ENCODE data around the gene AQP6.
"Not testable (repeated sequence)": the region's sequence is repeated elsewhere in the genome, so short reads cannot be mapped to it uniquely, and the experiment has no call there.

The AQP6 gene

DNA sequence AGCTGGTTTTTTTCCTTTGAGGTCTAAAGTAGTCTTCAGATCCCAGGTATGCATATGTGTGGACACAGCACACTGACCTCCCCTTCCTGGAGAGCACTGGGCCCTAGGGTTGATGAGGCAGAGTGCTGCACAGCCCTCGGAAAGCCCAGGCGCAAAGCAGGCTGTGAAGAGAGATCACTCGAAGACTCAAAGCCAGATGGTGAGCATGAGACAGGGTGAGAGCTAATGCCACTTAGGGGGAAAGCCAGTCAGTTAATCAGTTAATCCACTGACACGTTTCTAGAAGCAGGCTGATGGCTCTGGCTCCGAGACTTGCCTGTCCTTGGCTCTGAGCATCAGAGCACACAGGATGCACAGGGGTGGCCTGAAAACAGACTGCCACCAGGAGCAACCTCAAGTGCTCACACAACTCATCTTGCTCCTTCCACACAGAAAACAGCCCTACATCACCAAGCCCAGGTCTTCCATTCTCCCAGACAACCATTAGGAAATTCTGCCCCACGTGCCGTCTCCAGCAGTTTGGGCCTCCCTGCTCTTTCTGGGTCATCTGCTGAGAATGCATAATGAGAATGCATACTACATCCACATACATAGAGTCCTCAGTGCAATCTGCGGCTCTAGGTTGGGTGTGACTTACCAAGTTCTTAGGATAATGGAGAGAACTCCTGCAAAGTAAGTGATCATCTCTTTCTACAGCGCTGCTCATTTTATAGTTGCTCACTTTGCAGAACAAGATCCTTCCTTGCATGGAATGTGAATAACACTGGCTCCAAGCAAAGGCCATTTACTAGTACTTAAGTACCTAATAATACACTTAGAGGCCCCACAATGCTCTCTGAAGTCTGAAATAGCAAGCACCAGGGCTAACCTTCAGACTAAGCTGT is 12.0 kb downstream of the AQP6 start:
- FAIRE-seq (no peak), DNase-seq (ENCODE audit: extremely low spot score, insufficient read length, low read depth) (no peak)

- DNase-seq (ENCODE audit: extremely low spot score, insufficient read length, low read depth) (no peak), FAIRE-seq (no peak)
Observed at GRCh38 chr12:49985981-49986380, 13.2 kb downstream of the AQP6 start.

DNA sequence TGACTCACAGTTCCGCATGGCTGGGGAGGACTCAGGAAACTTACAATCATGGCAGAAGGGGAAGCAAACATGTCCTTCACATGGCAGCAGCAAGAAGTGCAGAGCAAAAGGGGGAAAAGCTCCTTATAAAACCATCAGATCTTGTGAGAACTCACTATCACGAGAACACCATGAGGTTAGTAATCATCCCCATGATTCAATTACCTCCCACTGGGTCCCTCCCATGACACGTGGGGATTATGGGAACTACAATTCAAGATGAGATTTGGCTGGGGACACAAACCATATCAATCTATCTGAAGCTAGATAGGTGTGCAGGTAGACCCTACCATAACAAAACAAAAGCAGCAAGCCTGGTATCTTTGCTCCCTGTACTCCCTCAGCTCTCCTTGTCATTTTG is 13.7 kb downstream of the AQP6 start:
- not testable (repeated sequence) for DNase-seq (ENCODE audit: extremely low spot score, insufficient read length, low read depth); FAIRE-seq

- DNase-seq (ENCODE audit: extremely low spot score, insufficient read length, low read depth): no peak
- FAIRE-seq: no peak
Observed at GRCh38 chr12:49987625-49988303, 15.0 kb downstream of the AQP6 start.

- DNase-seq (ENCODE audit: extremely low spot score, insufficient read length, low read depth); FAIRE-seq: not testable (repeated sequence)
Observed at GRCh38 chr12:49989400-49989799, 16.7 kb downstream of the AQP6 start.

DNA sequence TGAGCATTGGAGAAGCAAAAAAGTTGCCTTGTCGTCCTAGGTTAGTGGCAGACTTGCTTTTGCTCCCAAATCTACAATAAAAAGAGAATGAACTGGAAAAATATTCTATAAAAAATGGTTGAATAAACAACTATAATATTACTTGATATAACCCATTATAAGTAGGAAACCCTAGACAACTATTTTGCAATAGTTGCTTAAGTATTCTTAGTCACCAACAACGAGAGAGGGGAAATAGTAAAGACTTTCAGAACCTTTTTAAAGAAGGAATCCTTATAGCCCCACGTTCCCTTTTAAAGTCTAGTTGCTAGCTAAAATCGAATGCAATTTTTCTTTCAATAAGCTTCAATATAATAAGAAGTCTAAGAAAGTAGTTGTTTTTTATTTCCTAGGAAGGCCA is 17.5 kb downstream of the AQP6 start:
- no peak for FAIRE-seq
- no peak for DNase-seq (ENCODE audit: extremely low spot score, insufficient read length, low read depth)

DNA sequence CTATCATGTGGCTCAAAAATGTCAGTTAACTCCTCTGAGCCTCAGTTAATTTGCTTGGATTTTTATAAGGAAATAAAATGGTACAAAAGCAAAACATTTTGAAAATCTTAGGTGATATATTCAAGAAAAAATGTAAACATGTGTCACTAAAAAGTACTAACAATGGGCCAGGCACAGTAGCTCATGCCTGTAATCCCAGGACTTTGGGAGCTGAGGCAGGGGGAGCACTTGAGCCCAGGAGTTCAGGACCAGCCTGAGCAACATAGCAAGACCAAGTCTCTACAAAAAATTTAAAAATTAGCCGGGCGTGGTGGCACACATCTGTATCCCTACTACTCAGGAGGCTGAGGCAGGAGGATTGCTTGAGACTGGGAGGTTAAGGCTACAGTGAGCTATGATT is 25.7 kb downstream of the AQP6 start:
- FAIRE-seq (no peak), DNase-seq (ENCODE audit: extremely low spot score, insufficient read length, low read depth) (no peak)

DNA sequence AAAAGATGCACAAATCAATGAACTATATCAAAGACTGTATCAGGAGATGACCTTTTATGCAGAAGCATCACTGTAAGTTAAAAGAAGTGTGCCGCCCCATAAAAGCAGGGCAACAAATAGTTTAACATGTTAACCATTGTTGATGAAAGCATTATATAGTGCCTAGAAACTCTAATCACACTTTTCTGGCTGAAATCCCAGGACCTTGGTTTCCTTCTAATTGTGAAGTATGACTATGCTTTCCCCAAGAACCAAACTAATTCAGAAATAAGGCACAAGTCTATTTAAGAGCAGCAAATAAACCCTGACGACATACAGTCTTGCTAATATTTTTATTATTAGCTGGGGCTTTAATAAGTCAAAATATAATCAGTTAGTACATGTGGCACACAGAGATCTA is 30.8 kb downstream of the AQP6 start:
- no peak for DNase-seq (ENCODE audit: extremely low spot score, insufficient read length, low read depth)
- FAIRE-seq: no peak

DNA sequence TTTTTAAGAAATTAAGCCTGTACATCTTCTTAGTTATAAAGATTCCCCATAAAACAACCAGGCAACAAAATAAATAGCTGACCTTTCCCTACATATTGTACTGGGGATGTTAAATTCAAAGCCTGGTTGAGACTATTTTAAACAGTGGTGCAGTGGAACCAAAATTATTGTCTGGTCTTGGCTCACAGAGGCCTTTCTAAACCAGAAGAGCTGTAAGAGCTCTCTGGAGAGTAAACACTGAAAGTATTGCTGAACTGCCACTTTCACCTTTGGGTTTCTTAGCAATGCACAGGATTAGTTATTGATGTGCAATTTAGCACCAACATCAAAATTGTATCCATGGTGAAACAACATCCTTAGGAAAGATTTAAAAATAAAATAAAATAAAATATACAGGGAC is 31.9 kb downstream of the AQP6 start:
- DNase-seq (ENCODE audit: extremely low spot score, insufficient read length, low read depth) (no peak), FAIRE-seq (no peak)

GRCh38 chr12:50005175-50005574 is 32.4 kb downstream of the AQP6 start:
- DNase-seq (ENCODE audit: extremely low spot score, insufficient read length, low read depth): no peak
- FAIRE-seq: no peak

DNA sequence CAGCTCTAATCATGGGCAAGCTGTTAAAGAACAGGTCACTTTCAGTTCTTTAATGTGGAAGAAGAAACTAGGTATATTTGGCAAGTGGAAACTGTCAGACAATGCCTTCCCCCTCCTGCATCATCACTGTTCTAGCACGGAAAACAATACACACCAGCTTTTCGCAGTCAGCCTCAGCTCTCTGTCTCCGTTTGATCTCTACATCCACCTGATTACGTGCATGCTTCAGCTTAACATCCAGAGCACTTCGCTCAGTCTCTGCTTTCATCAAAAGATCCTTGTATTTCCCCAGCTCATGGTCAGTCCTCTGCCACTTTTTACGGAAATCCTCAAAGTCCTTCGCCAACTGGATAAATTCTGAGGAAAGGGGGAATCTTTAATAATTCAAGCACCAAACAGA is 33.5 kb downstream of the AQP6 start:
- no peak for FAIRE-seq

GRCh38 chr12:50006754-50007442 is 34.2 kb downstream of the AQP6 start:
- DNase-seq (ENCODE audit: extremely low spot score, insufficient read length, low read depth) (no peak), FAIRE-seq (peak; percentile 66)

More for the DNA sequence above, 33.5 kb downstream of the AQP6 start:
- DNase-seq (ENCODE audit: extremely low spot score, insufficient read length, low read depth): no peak

- DNase-seq (ENCODE audit: extremely low spot score, insufficient read length, low read depth) (no peak), FAIRE-seq (no peak)
Observed at GRCh38 chr12:50013361-50014147, 40.8 kb downstream of the AQP6 start.

DNA sequence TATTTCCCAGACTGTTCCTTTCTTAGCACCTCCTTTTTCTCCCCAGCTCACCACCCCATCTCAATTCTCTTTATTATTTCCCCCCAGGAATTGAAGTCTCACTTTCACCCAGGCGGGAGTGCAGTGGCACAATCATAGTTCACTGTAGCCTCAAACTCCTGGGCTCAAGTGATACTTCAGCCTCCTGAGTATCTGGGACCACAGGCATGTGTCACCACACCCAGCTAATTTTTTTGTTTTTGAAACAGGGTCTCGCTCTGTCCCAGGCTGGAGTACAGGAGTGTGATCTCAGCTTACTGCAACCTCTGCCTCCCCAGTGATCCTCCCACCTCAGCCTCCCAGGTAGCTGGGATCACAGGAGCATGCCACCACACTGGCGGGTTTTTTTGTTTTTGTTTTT is 41.6 kb downstream of the AQP6 start:
- FAIRE-seq (no peak), DNase-seq (ENCODE audit: extremely low spot score, insufficient read length, low read depth) (no peak)

GRCh38 chr12:50016501-50017475 is 44.0 kb downstream of the AQP6 start:
- no peak for DNase-seq (ENCODE audit: extremely low spot score, insufficient read length, low read depth)
- FAIRE-seq: no peak

- FAIRE-seq: no peak
- no peak for DNase-seq (ENCODE audit: extremely low spot score, insufficient read length, low read depth)
Observed at GRCh38 chr12:50017641-50018040, 44.9 kb downstream of the AQP6 start.

GRCh38 chr12:50018154-50018553 is 45.4 kb downstream of the AQP6 start:
- DNase-seq (ENCODE audit: extremely low spot score, insufficient read length, low read depth) (no peak), FAIRE-seq (no peak)

DNA sequence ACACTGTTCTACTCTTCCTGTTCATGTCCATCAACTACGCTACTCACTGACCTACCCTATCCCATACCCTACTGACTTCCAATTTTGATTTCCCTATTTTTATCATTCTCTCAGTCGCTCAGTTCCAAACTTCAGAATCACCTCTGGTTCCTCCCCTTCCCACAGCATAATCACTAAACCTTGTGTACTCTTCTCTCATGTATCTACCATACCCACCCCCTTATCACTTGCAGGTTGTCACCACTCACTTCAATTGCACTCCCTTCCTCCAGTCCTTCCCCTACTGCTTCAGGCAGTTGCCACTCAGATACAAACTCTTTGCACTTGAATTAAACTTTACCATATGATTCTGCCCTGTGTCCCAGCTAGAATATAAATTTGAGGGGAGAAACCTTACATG is 46.2 kb downstream of the AQP6 start:
- no peak for FAIRE-seq
- DNase-seq (ENCODE audit: extremely low spot score, insufficient read length, low read depth): no peak

DNA sequence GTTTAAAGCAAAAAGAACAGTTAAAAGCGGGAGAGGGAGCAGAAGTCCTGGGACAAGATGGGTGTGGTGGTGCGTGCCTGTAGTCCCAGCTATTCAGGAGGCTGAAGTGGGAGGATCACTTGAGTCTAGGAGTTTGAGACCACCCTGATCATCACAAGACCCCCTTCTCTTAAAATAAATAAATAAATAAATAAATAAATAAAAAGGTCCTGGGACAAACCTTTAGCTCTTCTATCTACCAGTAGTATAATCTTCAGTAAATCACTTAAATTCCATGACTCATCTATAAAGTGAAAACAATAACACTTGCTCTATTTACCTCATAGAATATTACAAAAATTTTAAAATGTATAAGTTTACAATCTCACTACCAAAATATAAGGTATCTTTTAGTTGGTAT is 46.8 kb downstream of the AQP6 start:
- no peak for FAIRE-seq
- no peak for DNase-seq (ENCODE audit: extremely low spot score, insufficient read length, low read depth)
